Measurements from ENCODE around the gene TEC. TPM values are rescaled to one million over a fixed set of nuclear protein-coding genes. Genes with fewer than 3 reads are reported as not detected.

TEC gene
- polyA plus RNA-seq, 1 donor from 2014 or later: not detected

DNA sequence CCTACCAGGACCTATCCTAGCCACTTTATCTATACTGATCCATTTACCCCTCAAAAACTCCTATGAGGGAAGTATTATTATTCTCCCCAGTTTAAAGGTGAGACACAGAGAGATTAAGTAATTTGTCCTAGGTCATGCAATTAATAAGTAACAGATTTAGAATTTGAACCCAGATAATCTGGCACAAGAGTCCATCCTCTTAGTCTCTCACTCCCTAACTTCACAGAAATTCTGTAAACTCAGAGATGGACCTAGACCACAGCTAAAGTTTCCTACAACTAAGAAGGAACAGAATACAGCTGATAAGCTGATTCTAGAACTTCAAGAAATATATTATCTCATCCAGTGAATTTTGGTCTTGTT, 58.7 kb downstream of the TEC start:
- no peaks in the 10 kb centered on the region for H3F3A ChIP-seq (ENCODE audit: insufficient read depth, low read length, poor library complexity, severe bottlenecking)
- no peaks in the 10 kb centered on the region for H3K27me3 ChIP-seq (ENCODE audit: insufficient read depth, low read depth, low read length)
- H3K9me2 ChIP-seq (ENCODE audit: insufficient read depth, low read length): no peaks in the 10 kb centered on the region
- no peak overlapping the region for H3K4me2 ChIP-seq (ENCODE audit: low read length)
- no peaks in the 10 kb centered on the region for H4K20me1 ChIP-seq (ENCODE audit: insufficient read depth)
- no peak overlapping the region for H3K27ac ChIP-seq (ENCODE audit: low read length)
- H2AFZ ChIP-seq (ENCODE audit: low read depth, low read length): no peak overlapping the region
- no peaks in the 10 kb centered on the region for H3K36me3 ChIP-seq (ENCODE audit: insufficient read depth, low read length)
- no peaks in the 10 kb centered on the region for H3K9me3 ChIP-seq (ENCODE audit: low read length)
- H3K9ac ChIP-seq (ENCODE audit: low read length): no peak overlapping the region
- no peak overlapping the region for H3K4me3 ChIP-seq (ENCODE audit: low read length)
- TF ChIP-seq EZH2 (IDR thresholded peaks at IDR 0.05; ENCODE audit: borderline replicate concordance, insufficient read depth, low read length, poor library complexity, severe bottlenecking) (no peak), TAF1 (IDR thresholded peaks at IDR 0.05; ENCODE audit: low read depth) (no peak), MXI1 (conservative IDR thresholded peaks at IDR 0.05; ENCODE audit: poor library complexity, severe bottlenecking) (no peak), SMC3 (conservative IDR thresholded peaks at IDR 0.05; ENCODE audit: poor library complexity) (no peak), POLR2AphosphoS5 (IDR thresholded peaks at IDR 0.05) (no peak), EP300 (conservative IDR thresholded peaks at IDR 0.05; ENCODE audit: poor library complexity, severe bottlenecking) (no peak), RAD21 (conservative IDR thresholded peaks at IDR 0.05) (no peak)
- TF ChIP-seq, protein P1, sequence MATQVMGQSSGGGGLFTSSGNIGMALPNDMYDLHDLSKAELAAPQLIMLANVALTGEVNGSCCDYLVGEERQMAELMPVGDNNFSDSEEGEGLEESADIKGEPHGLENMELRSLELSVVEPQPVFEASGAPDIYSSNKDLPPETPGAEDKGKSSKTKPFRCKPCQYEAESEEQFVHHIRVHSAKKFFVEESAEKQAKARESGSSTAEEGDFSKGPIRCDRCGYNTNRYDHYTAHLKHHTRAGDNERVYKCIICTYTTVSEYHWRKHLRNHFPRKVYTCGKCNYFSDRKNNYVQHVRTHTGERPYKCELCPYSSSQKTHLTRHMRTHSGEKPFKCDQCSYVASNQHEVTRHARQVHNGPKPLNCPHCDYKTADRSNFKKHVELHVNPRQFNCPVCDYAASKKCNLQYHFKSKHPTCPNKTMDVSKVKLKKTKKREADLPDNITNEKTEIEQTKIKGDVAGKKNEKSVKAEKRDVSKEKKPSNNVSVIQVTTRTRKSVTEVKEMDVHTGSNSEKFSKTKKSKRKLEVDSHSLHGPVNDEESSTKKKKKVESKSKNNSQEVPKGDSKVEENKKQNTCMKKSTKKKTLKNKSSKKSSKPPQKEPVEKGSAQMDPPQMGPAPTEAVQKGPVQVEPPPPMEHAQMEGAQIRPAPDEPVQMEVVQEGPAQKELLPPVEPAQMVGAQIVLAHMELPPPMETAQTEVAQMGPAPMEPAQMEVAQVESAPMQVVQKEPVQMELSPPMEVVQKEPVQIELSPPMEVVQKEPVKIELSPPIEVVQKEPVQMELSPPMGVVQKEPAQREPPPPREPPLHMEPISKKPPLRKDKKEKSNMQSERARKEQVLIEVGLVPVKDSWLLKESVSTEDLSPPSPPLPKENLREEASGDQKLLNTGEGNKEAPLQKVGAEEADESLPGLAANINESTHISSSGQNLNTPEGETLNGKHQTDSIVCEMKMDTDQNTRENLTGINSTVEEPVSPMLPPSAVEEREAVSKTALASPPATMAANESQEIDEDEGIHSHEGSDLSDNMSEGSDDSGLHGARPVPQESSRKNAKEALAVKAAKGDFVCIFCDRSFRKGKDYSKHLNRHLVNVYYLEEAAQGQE (IDR thresholded peaks at IDR 0.05; ENCODE audit: borderline replicate concordance): no peak
- TF ChIP-seq, protein P2, sequence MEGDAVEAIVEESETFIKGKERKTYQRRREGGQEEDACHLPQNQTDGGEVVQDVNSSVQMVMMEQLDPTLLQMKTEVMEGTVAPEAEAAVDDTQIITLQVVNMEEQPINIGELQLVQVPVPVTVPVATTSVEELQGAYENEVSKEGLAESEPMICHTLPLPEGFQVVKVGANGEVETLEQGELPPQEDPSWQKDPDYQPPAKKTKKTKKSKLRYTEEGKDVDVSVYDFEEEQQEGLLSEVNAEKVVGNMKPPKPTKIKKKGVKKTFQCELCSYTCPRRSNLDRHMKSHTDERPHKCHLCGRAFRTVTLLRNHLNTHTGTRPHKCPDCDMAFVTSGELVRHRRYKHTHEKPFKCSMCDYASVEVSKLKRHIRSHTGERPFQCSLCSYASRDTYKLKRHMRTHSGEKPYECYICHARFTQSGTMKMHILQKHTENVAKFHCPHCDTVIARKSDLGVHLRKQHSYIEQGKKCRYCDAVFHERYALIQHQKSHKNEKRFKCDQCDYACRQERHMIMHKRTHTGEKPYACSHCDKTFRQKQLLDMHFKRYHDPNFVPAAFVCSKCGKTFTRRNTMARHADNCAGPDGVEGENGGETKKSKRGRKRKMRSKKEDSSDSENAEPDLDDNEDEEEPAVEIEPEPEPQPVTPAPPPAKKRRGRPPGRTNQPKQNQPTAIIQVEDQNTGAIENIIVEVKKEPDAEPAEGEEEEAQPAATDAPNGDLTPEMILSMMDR (IDR thresholded peaks at IDR 0.05; ENCODE audit: poor library complexity, severe bottlenecking): no peak
- no peaks in the 10 kb centered on the region for H3K79me2 ChIP-seq (replicated peaks; ENCODE audit: insufficient read depth, low read length)

DNA sequence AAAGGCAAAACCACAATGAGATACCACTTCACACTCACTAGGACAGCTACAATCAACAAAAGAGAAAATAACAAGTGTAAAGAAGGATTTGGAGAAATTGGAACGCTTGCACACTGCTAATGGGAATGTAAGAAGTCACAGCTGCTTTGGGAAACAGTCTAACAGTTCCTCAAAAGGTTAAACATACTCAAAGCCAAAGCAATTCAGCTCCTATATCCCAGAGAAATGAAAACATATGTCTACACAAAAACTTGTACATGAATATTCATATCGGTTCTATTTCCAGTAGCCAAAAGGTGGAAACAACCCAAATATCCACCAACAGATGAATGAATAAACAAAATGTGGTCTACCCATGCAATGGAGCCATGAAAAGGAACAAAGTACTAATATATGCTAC, 64.0 kb downstream of the TEC start:
- no peak overlapping the region for H3K4me2 ChIP-seq (ENCODE audit: low read length)
- no peaks in the 10 kb centered on the region for H3K79me2 ChIP-seq (replicated peaks; ENCODE audit: insufficient read depth, low read length)
- no peaks in the 10 kb centered on the region for H3K36me3 ChIP-seq (ENCODE audit: insufficient read depth, low read length)
- H2AFZ ChIP-seq (ENCODE audit: low read depth, low read length): no peak overlapping the region
- H3K9me3 ChIP-seq (ENCODE audit: low read length): no peaks in the 10 kb centered on the region
- no peaks in the 10 kb centered on the region for H3K9me2 ChIP-seq (ENCODE audit: insufficient read depth, low read length)
- TF ChIP-seq TAF1 (IDR thresholded peaks at IDR 0.05; ENCODE audit: low read depth): no peak
- no peak for TF ChIP-seq EP300 (conservative IDR thresholded peaks at IDR 0.05; ENCODE audit: poor library complexity, severe bottlenecking)
- no peak for TF ChIP-seq RAD21 (conservative IDR thresholded peaks at IDR 0.05)
- TF ChIP-seq, protein P2 (IDR thresholded peaks at IDR 0.05; ENCODE audit: poor library complexity, severe bottlenecking): no peak
- TF ChIP-seq SMC3 (conservative IDR thresholded peaks at IDR 0.05; ENCODE audit: poor library complexity): no peak
- no peak for TF ChIP-seq EZH2 (IDR thresholded peaks at IDR 0.05; ENCODE audit: borderline replicate concordance, insufficient read depth, low read length, poor library complexity, severe bottlenecking)
- no peak for TF ChIP-seq POLR2AphosphoS5 (IDR thresholded peaks at IDR 0.05)
- TF ChIP-seq MXI1 (conservative IDR thresholded peaks at IDR 0.05; ENCODE audit: poor library complexity, severe bottlenecking): no peak
- TF ChIP-seq, protein P1 (IDR thresholded peaks at IDR 0.05; ENCODE audit: borderline replicate concordance): no peak
- H3K4me3 ChIP-seq (ENCODE audit: low read length): no peak overlapping the region
- H3K27ac ChIP-seq (ENCODE audit: low read length): no peak overlapping the region
- H3K27me3 ChIP-seq (ENCODE audit: insufficient read depth, low read depth, low read length): no peaks in the 10 kb centered on the region
- no peak overlapping the region for H3K9ac ChIP-seq (ENCODE audit: low read length)
- no peaks in the 10 kb centered on the region for H3F3A ChIP-seq (ENCODE audit: insufficient read depth, low read length, poor library complexity, severe bottlenecking)
- H4K20me1 ChIP-seq (ENCODE audit: insufficient read depth): no peaks in the 10 kb centered on the region
